Osteocyte (in vitro differentiated cells): ENCODE data around the gene CAMSAP2. TPM values are rescaled to one million over a fixed set of nuclear protein-coding genes. Genes with fewer than 3 reads are reported as not detected.

Experiments
- DNase-seq: peaks from one replicate; pipeline ENCODE4 v3.0.0; 2021; ENCODE audit warnings: mixed read lengths; ENCODE audit not compliant: unreplicated experiment; ENCODE audit errors: extremely low spot score
- H3K27ac Mint-ChIP-seq: one replicate; pipeline ENCODE4 v1.8.0; 2021; ENCODE audit warnings: mild to moderate bottlenecking, mixed read lengths; ENCODE audit not compliant: unreplicated experiment
- H3K27me3 Mint-ChIP-seq: one replicate; pipeline ENCODE4 v1.8.0; 2021; ENCODE audit warnings: mixed read lengths; ENCODE audit not compliant: unreplicated experiment
- H3K36me3 Mint-ChIP-seq: one replicate; pipeline ENCODE4 v1.8.0; 2021; ENCODE audit warnings: mixed read lengths; ENCODE audit not compliant: unreplicated experiment
- H3K4me1 Mint-ChIP-seq: one replicate; pipeline ENCODE4 v1.8.0; 2021; ENCODE audit warnings: mixed read lengths; ENCODE audit not compliant: unreplicated experiment
- H3K4me3 Mint-ChIP-seq: one replicate; pipeline ENCODE4 v1.8.0; 2021; ENCODE audit warnings: mild to moderate bottlenecking, moderate library complexity, mixed read lengths; ENCODE audit not compliant: unreplicated experiment
- H3K9me3 Mint-ChIP-seq: one replicate; pipeline ENCODE4 v1.8.0; 2021; ENCODE audit warnings: mixed read lengths; ENCODE audit not compliant: unreplicated experiment
- CTCF ChIP-seq: fragments of 200-600 bp; sonication (generic); IDR thresholded peaks from 2 replicates; pipeline ENCODE4 v1.5.0; 2021; ENCODE audit warnings: antibody characterized with exemption, mild to moderate bottlenecking, moderate library complexity
- total RNA-seq: library from RNA; stranded (reverse); gene quantifications from 2 replicates; pipeline ENCODE4 v1.2.1, GENCODE V29; 2021

Gene CAMSAP2
- total RNA-seq, 1 donor from 2014 or later, result 44.7 TPM

GRCh38 chr1:200699871-200700270 is 38.8 kb upstream of the CAMSAP2 start:
- no peaks in the 10 kb centered on the region for H3K27me3 Mint-ChIP-seq
- H3K4me1 Mint-ChIP-seq, result peaks cover 12% of the 10 kb centered on the region
- no peak for TF ChIP-seq CTCF
- H3K9me3 Mint-ChIP-seq, result no peaks in the 10 kb centered on the region
- H3K36me3 Mint-ChIP-seq, result no peaks in the 10 kb centered on the region
- H3K4me3 Mint-ChIP-seq, result no peak overlapping the region
- DNase-seq, result no peak
- no peak overlapping the region for H3K27ac Mint-ChIP-seq

GRCh38 chr1:200704986-200705500 is 33.6 kb upstream of the CAMSAP2 start:
- no peak overlapping the region for H3K4me3 Mint-ChIP-seq

GRCh38 chr1:200706111-200706814 is 32.4 kb upstream of the CAMSAP2 start:
- Mint-ChIP-seq H3K4me3 (no peak overlapping the region), H3K36me3 (no peaks in the 10 kb centered on the region), H3K27ac (no peak overlapping the region), H3K27me3 (no peaks in the 10 kb centered on the region), H3K9me3 (no peaks in the 10 kb centered on the region), H3K4me1 (no peaks in the 10 kb centered on the region)
- DNase-seq, result no peak
- TF ChIP-seq CTCF, result no peak

More at GRCh38 chr1:200704986-200705500, 33.6 kb upstream of the CAMSAP2 start:
- TF ChIP-seq CTCF, result no peak
- no peaks in the 10 kb centered on the region for H3K36me3 Mint-ChIP-seq
- H3K27me3 Mint-ChIP-seq, result no peaks in the 10 kb centered on the region
- H3K27ac Mint-ChIP-seq, result no peak overlapping the region
- no peaks in the 10 kb centered on the region for H3K9me3 Mint-ChIP-seq
- peaks cover 4% of the 10 kb centered on the region for H3K4me1 Mint-ChIP-seq
- DNase-seq, result no peak

- Mint-ChIP-seq H3K27ac (no peak overlapping the region), H3K4me3 (no peak overlapping the region), H3K36me3 (no peaks in the 10 kb centered on the region), H3K4me1 (no peaks in the 10 kb centered on the region), H3K27me3 (no peaks in the 10 kb centered on the region), H3K9me3 (no peaks in the 10 kb centered on the region)
- DNase-seq, result no peak
- no peak for TF ChIP-seq CTCF
Observed at GRCh38 chr1:200707116-200707515, 31.6 kb upstream of the CAMSAP2 start.

- Mint-ChIP-seq H3K4me1 (no peaks in the 10 kb centered on the region), H3K27me3 (no peaks in the 10 kb centered on the region), H3K9me3 (no peaks in the 10 kb centered on the region), H3K4me3 (no peak overlapping the region), H3K36me3 (no peaks in the 10 kb centered on the region), H3K27ac (no peak overlapping the region)
- TF ChIP-seq CTCF, result no peak
- no peak for DNase-seq
Observed at GRCh38 chr1:200708161-200708560, 30.5 kb upstream of the CAMSAP2 start.
